Activated CD8-positive, alpha-beta memory T cell treated with anti-CD3 and anti-CD28 coated beads, Interleukin-2, amount 50 U/mL, for 24 hours (primary cell): ENCODE data around the gene CBX3.
A peak's percentile ranks its signal among the peaks of the same experiment; 100 is the strongest.
"Not testable (repeated sequence)": the region's sequence is repeated elsewhere in the genome, so short reads cannot be mapped to it uniquely, and the experiment has no call there.

Experiments
- DNase-seq: peaks from one replicate; pipeline ENCODE4 v3.0.0-alpha.2; 2020; ENCODE audit errors: extremely low read depth

The CBX3 gene

DNA sequence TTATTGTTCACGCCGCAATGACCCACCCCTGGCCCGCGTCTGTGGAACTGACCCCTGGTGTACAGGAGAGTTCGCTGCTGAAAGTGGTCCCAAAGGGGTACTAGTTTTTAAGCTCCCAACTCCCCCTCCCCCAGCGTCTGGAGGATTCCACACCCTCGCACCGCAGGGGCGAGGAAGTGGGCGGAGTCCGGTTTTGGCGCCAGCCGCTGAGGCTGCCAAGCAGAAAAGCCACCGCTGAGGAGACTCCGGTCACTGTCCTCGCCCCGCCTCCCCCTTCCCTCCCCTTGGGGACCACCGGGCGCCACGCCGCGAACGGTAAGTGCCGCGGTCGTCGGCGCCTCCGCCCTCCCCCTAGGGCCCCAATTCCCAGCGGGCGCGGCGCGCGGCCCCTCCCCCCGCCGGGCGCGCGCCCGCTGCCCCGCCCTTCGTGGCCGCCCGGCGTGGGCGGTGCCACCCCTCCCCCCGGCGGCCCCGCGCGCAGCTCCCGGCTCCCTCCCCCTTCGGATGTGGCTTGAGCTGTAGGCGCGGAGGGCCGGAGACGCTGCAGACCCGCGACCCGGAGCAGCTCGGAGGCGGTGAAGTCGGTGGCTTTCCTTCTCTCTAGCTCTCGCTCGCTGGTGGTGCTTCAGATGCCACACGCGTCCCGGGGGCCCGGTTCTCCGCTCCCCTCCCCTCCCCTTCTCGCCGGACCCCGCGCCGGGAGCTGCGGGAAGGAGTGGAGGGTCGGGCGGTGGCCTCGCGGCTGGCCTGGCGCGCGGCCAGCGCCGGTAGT lies at the start of gene CBX3:
CBX3 (plus strand) TSS at position 499 of the 772 bp plus-strand sequence. CDS start 1,254 bp downstream, outside the sequence.
- peak; percentile 84 for DNase-seq

- DNase-seq, result peak; percentile 51
Measured at GRCh38 chr7:26151953-26152781, 49.4 kb upstream of the CBX3 start, which contains the start of gene NFE2L3. TSS of gene NFE2L3 (plus strand) at chr7:26152198. CDS start at chr7:26152499, 301 bp downstream.

- DNase-seq, result not testable (repeated sequence)
Measured at GRCh38 chr7:26152782-26153240, 48.7 kb upstream of the CBX3 start.

DNA sequence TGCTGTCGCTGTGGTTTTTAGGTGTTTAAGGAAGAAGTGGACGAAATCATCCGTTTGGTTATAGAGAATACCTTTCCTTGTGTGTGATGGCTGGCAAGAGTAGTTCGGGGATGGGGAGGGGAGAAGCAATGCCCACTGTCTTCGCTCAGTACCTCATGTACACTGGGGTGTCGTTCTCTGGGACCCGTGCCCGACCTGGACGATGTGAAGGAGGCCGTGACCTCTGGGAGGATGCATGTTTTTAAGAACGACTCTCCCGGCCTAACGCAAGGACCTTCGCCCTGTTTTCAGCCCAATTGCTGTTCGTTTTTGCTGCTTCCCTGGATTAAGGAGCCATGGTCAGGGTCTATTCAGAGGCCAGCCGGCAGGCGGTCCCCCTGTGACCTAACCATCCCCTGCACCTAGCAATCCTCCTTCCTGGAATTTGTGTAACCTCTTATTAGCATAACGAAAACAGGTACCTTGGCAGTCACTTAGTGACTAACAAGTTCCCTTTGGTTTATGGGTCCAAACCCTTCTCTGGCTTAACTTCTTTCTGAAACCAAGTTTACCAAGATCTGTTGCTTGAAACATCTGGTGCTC lies 48.2 kb upstream of the CBX3 start:
- DNase-seq, result no peak

- no peak for DNase-seq
Measured at GRCh38 chr7:26153823-26154783, 47.4 kb upstream of the CBX3 start.

DNA sequence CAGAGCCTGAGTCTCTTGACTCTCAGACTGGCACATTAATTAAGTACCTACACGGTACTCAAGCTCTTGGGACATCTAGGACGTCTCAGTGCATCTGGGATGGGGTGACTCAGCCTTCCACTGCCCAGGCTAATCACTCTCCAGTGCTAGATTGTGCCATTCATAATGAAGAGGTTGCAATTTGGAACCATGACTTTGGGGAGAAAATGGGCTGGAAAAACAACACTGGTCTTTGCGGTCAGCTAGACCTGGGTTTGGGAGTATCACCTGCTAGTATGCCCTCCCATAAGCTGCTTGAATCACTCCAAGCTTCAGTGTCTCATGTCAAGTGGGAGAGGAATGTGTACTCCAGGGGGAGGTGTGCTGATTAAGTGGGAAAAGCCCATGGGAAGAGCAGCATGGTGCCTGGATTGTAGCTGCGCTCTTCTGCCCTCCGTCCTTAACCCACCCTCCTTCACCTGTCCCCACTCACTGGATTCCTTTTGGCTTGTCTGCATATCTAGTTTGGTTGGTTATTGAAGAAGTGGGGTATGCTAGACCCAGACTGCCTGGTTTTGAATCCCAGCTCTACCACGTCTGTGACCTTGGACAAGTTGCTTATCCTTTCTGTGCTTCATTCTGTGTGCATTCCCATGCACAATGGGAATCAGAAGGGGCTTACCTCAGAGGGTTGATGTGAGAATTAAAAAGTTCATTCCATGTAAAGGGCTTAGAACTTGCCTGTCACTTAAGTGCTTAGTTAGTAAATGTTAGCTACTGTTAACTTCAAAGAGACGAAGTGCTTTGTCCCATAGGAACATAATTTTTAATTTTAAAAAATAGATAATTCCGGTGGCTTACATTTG lies 45.8 kb upstream of the CBX3 start:
- no peak for DNase-seq

- DNase-seq, result peak; percentile 43
Measured at GRCh38 chr7:26156451-26157420, 44.8 kb upstream of the CBX3 start.

DNA sequence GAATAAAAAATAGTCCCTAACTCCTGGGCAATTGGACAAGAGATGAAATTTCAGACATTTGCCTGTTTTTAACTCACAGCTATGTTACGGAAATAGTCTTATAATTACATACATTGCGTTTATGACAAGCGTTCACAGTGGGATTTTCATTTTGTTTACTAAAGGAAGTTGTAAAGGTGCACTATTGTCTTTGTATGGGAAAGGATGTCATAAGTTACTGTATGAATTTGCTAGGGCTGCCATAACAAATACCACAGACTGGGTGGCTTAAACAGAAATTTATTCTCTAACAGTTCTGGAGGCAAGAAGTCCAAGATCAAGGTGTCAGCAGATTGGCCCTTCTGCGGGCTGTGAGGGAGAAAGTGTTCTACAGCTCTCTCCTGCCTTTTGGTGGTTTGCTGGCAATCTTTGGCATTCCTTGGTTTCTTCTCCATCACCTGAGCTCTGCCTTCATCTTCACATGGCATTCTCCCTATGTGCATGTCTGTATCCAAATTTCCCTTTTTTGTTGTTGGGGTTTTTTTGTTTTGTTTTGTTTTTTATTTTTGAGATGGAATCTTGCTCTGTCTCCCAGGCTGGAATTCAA lies 43.9 kb upstream of the CBX3 start:
- no peak for DNase-seq

DNA sequence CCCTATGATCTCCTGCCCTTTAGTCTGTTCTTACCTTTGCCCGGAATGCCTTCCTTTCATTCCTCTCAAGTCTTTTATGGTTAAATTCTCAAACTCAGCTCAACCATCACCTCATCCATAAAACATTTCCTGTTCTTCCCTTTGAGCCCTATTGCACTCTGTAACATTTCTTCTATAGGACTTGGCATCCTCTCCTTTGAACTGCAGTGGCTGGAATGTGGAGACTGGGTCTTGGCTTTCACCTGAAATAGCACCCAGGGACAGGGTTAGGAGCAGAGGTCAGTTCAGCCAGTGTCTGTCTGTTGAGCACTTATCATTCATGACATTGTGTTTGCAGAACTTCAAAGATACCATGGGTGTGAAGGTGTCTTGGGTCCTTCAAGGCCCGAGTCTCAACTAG lies 42.3 kb upstream of the CBX3 start:
- no peak for DNase-seq

DNA sequence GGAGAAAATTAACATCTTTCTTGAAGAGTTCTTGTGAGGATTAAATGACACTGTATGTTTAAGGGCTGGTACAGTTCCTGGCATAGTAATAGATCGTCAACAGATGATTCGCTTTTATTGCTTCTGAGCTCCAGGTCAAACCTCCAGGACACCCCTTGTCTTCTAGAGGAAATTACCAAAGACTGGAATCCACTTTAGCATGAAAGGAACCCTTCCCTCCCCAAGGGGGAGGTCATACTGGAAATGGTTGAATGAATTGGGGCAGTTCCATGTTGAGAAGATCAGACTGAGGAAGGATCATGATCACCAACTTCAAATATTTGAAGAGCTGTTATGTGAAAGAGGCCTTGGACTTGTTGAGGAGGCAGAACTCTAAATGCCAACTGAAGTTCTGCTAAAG lies 40.6 kb upstream of the CBX3 start:
- no peak for DNase-seq

GRCh38 chr7:26162431-26162830 lies 39.1 kb upstream of the CBX3 start:
- no peak for DNase-seq

DNA sequence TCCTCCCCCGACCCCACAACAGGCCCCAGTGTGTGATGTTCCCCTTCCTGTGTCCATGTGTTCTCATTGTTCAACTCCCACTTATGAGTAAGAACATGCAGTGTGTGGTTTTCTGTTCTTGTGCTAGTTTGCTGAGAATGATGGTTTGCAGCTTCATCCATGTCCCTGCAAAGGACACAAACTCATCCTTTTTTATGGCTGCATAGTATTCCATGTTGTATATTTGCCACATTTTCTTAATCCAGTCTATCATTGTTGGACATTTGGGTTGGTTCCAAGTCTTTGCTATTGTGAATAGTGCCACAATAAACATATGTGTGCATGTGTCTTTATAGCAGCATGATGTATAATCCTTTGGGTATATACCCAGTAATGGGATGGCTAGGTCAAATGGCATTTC lies 37.7 kb upstream of the CBX3 start:
- not testable (repeated sequence) for DNase-seq

GRCh38 chr7:26165950-26166683 lies 35.4 kb upstream of the CBX3 start:
- DNase-seq, result no peak

GRCh38 chr7:26166684-26167266 lies 34.8 kb upstream of the CBX3 start:
- DNase-seq, result no peak

DNA sequence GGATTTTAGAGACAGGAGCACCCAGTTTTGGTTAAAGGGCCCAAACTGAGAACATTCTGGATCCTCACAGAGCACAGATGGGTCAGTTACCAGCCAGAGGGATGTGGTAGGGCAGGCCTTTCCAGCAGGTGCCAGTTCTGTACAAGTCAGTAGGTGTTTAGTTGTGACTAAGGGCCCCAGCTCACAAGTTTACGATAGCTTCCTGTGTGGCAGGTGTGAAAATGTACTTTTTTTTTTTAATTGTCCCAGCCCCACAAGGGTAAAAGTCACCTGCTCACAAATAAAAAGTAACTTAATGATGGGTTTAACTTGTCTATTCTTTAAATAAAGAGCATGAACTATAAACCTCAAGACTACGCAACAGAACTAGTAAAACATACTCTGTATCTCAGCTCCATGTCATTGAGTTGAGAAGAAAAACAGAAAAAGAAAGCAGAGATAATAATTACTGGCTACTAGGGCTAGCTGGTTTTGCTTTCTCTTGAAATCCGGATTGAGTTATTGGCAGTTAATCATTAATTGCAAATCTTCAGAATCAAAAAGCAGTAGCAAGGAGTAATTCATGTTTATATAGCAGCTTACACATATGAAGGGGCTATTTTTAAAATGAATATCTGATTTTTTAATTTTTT lies 34.1 kb upstream of the CBX3 start:
- no peak for DNase-seq

- no peak for DNase-seq
Measured at GRCh38 chr7:26168458-26169023, 33.0 kb upstream of the CBX3 start.

DNA sequence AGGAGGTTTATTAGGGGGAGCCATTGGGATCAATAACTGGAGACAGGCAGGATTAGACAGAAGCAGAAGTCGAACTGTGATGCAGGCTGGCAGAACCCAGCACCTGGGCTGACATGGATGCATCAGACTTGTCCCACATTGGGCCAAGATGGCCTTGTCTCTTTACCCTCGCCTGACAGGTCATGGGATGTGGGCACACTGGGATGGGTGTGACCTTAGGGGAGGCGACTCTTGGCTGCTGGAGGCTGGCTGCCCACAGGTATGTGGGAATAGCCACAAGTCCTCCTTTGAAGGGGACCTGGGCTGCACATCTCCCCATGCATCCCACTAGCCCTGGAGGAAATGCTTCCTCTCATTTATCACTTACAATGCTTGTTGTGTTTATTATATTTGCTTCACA lies 32.3 kb upstream of the CBX3 start:
- no peak for DNase-seq
